Aorta (tissue), 5 donors: ENCODE results near the gene PARD3. TPM values are rescaled to one million over a fixed set of nuclear protein-coding genes. Genes with fewer than 3 reads are reported as not detected.
A peak's percentile ranks its signal among the peaks of the same experiment; 100 is the strongest.

ENCODE experiments used
- ATAC-seq: fragments of 200-7000 bp; cut with Tn5 transposase; one replicate; pipeline ENCODE4 v1.9.1; 2022; ENCODE audit warnings: moderate library complexity; ENCODE audit not compliant: low FRiP score
- DNase-seq, 2 donors: peaks; one replicate each; pipeline ENCODE4 v3.0.0-alpha.2; 2020
- H3K27ac ChIP-seq, 2 donors: one replicate each; pipeline ENCODE4 v1.5.1; 2013; ENCODE audit warnings: low read length in 2 of 2, mild to moderate bottlenecking in 2 of 2, moderate library complexity in 2 of 2, control low read depth in 1 of 2, inconsistent platforms in 1 of 2, low read depth in 1 of 2
- H3K27me3 ChIP-seq, 2 donors: one replicate each; pipeline ENCODE4 v1.6.1; 2013; ENCODE audit warnings: control low read depth in 1 of 2, low read length in 1 of 2, mild to moderate bottlenecking in 1 of 2, moderate library complexity in 1 of 2; ENCODE audit not compliant: insufficient read depth in 2 of 2, control insufficient read depth in 1 of 2
- H3K36me3 ChIP-seq, 2 donors: one replicate each; pipeline ENCODE4 v1.6.1; 2013; ENCODE audit warnings: control low read depth in 1 of 2, low read length in 1 of 2, mild to moderate bottlenecking in 1 of 2; ENCODE audit not compliant: insufficient read depth in 2 of 2, control insufficient read depth in 1 of 2
- H3K4me1 ChIP-seq, 2 donors: one replicate each; pipeline ENCODE4 v1.6.1; 2013; ENCODE audit warnings: low read length in 2 of 2, control low read depth in 1 of 2, mild to moderate bottlenecking in 1 of 2, moderate library complexity in 1 of 2; ENCODE audit not compliant: insufficient read depth in 2 of 2, control insufficient read depth in 1 of 2
- H3K4me3 ChIP-seq, 2 donors: one replicate each; pipeline ENCODE4 v1.5.1; 2013; ENCODE audit warnings: low read length in 2 of 2, control low read depth in 1 of 2, mild to moderate bottlenecking in 1 of 2
- H3K9me3 ChIP-seq: one replicate; pipeline ENCODE4 v1.6.1; 2013; ENCODE audit warnings: mild to moderate bottlenecking, low read length; ENCODE audit not compliant: control insufficient read depth
- WGBS, 2 donors: extraction: QIAGEN DNeasy Blood & Tissue Kit; methylation state at CpG; one replicate each; pipeline ENCODE4 v1.1.7; 2013; 5-methylcytosine and 5-hydroxymethylcytosine counted together
- intact Hi-C, 2 donors: fragments of 100-400 bp; cut with DNase I; formaldehyde crosslinking; loops; one replicate each; pipeline versions ENCODE4 v1.14.2 to v1.15.0; 2022
- polyA plus RNA-seq, 2 donors: library from polyadenylated mRNA; stranded (reverse); fragments of 200-250 nt; gene quantifications; one replicate each; pipeline ENCODE4 v1.2.3, GENCODE V29; 2013
- total RNA-seq, 2 donors: library from RNA; stranded (reverse); fragmentation: NEBNext Ultra II Directional; extraction: Animal tissue kit (Norgen Biotek cat#: 25700); gene quantifications; one replicate each; pipeline ENCODE4 v1.2.1, GENCODE V29; 2021
- donor health status: healthy with polysubstance abuse.
- donor health status: Bipolar disorder and iron deficiency.
- donor health status: DM: no; HTN: no; CAD: no.
- donor health status: DM: no; HTN: no; CAD: no.
- donor health status: DM: yes; HTN: yes; CAD: no.

The PARD3 gene
- total and polyA plus RNA-seq, 4 donors: 6.4 to 33.0 (median 28.7) TPM

DNA sequence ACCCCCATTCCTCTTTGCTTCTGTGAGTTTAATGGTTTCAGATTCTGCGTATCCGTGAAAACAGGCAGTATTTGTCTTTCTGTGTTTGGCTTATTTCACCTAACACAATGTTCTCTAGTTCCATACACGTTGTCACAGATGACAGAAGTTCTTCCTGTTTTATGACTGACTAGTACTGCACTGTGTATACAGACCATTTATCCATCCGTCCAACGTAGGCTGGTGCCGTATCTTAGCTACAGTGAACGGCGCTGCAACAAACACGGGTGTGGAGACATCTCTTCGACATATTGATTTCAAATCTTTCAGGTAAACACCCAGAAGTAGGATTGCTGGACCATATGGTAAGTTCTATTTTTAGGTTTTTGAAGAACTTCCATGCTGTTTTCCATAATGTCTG lies 181.7 kb downstream of the PARD3 start:
- DNase-seq: no peak
- Histone ChIP-seq H3K27ac (no peak overlapping the region), H3K36me3 (no peaks in the 10 kb centered on the region), H3K4me1 (no peaks in the 10 kb centered on the region), H3K27me3 (no peaks in the 10 kb centered on the region), H3K4me3 (no peak overlapping the region), H3K9me3 (no peaks in the 10 kb centered on the region)
- 94 to 95% methylated on average over 10 of the region's 10 CpGs for WGBS, 2 donors
- ATAC-seq: no peak
- intact Hi-C loops: loop anchor here (10.0 kb wide), 4 partner anchors 109 to 359 kb away; no protein-coding TSS in a partner anchor

DNA sequence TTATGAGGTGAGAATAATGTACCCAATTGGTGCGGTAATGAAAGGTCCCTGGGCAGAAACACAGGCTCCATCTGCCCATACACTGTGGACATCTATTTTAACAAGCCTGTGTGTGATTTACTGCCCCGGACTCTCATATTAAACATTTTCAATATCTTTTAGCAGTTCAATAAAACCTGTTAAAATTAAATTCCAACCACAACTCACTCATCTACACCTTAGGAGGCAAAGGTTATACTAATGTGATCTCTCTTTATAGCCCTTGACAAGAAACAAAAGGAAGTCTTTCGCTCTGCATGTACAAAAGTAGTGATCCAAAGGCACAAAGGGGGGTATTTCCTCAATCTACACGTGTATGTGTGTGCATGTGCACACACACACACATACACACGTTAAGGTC lies 186.0 kb downstream of the PARD3 start:
- Histone ChIP-seq H3K4me3 (no peak overlapping the region), H3K4me1 (no peaks in the 10 kb centered on the region), H3K27ac (no peak overlapping the region), H3K36me3 (no peaks in the 10 kb centered on the region), H3K27me3 (no peaks in the 10 kb centered on the region), H3K9me3 (no peaks in the 10 kb centered on the region)
- DNase-seq (no peak), ATAC-seq (no peak)
- 90 to 91% methylated on average over 5 of the region's 5 CpGs for WGBS, 2 donors
- intact Hi-C loops: no loop called here

DNA sequence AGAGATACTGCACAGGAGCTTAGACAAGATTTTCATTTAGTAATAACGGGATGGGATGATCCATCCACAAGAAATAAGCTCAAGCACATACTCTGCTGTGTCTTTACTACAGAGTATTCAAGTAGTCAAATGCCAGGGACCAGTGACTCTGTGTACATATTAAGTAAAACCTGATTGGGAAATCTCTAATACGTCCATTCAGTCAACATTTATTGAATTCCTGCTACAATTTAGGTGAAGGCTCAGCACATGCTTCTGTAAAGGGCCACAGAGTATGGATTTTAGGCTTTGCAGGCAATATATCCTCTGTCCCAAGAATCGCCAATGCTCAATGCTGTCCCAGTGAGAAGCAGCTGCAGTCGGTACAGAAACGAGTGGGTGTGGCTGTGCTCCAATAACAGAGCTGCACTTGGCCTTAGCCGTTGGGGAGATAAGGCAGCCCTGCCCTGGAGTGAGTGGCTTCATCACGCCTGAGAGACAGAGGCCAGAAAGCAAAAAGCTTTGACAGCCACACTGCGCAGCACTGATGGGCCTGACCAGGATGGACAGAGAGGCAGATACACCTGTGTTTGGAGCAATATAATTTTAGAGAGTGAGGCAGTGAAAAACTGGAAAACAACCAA lies 186.8 kb downstream of the PARD3 start:
- intact Hi-C loops: no loop called here
- no peaks in the 10 kb centered on the region for H3K4me1 ChIP-seq
- no peaks in the 10 kb centered on the region for H3K27me3 ChIP-seq
- H3K9me3 ChIP-seq: no peaks in the 10 kb centered on the region
- H3K36me3 ChIP-seq: no peaks in the 10 kb centered on the region
- peak in 1 of 2 donors; percentile 63 for DNase-seq
- 26 to 30% methylated on average over 8 of the region's 8 CpGs for WGBS, 2 donors
- no peak overlapping the region for H3K27ac ChIP-seq
- no peak overlapping the region for H3K4me3 ChIP-seq
- ATAC-seq: peak; percentile 63

DNA sequence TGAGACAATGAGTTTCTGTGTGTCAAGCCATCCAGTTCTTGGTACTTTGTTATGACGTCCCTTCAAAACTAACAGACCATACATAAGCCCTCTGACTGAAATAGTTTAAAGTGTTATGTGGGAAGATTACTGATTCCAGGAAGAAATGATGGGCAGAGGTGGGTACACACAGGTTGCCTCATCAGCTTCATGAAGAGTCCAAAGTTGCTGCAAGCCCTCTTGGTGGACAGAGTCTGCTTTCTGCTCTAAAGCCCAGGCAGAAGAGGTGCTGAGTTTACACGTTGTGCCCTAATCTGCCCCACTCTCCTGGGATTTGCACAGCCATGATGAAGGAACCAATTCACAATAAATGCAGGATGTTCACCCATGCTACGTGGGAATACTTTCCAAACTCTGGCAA lies 187.4 kb downstream of the PARD3 start:
- no peaks in the 10 kb centered on the region for H3K36me3 ChIP-seq
- H3K9me3 ChIP-seq: no peaks in the 10 kb centered on the region
- DNase-seq (no peak), ATAC-seq (no peak)
- 66 to 71% methylated on average over 3 of the region's 3 CpGs for WGBS, 2 donors
- H3K4me3 ChIP-seq: no peak overlapping the region
- no peaks in the 10 kb centered on the region for H3K4me1 ChIP-seq
- H3K27me3 ChIP-seq: no peaks in the 10 kb centered on the region
- intact Hi-C loops: no loop called here
- H3K27ac ChIP-seq: no peak overlapping the region

DNA sequence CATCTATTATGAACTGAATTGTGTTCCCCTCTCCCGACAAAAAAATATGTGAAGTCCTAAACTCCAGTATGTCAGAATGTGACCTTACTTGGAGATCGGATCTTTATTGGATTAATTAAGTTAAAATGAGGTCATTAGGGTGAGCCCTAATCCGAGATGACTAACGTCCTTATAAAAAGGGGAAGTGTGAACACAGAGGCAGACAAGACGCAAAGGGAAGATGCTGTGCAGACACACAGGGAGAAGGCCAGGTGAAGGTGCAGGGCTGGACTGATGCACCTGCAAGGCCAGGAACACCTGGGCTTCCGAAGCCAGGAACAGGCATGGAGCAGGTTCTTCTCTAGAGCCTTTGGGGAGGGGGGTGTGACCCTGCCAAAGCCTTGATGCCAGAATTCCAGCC lies 187.8 kb downstream of the PARD3 start:
- H3K9me3 ChIP-seq: no peaks in the 10 kb centered on the region
- DNase-seq (no peak), ATAC-seq (no peak)
- no peak overlapping the region for H3K27ac ChIP-seq
- no peaks in the 10 kb centered on the region for H3K36me3 ChIP-seq
- 95 to 97% methylated on average over 6 of the region's 6 CpGs for WGBS, 2 donors
- no peaks in the 10 kb centered on the region for H3K27me3 ChIP-seq
- intact Hi-C loops: no loop called here
- no peaks in the 10 kb centered on the region for H3K4me1 ChIP-seq
- no peak overlapping the region for H3K4me3 ChIP-seq

DNA sequence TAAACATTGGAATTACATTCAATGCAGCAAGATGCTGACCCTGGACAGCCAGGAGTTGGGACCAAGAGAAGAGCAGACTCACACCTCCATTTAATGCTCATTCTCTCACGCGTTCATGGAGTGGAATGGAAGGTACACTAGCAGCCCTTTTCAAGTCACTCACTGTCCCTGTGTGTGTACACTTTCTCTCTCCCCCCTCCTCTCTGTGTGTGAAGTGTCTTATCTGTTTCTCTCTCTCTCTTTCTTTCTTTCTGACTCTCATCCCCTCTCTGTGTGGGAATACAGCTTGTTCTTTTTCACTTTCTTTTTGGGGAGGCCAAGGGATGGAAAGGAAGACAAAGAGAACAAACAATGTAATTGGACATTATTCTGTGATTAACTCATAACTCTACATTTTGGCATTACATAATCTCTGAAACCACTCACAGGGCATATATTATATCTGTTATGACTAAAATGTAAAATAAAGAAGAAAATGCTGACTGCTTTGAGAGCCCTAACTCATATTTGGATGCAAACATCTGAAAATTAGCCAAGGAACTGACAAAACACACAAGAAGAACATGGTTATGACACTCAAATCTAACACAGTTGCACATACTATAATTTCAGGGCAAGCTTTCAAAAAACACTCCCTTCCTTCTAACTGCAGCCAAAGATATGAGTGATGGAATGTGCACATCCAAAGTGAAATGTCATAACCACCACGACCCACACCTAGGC lies 188.8 kb downstream of the PARD3 start:
- Histone ChIP-seq H3K27me3 (no peaks in the 10 kb centered on the region), H3K27ac (no peak overlapping the region), H3K4me3 (no peak overlapping the region), H3K4me1 (no peaks in the 10 kb centered on the region), H3K36me3 (no peaks in the 10 kb centered on the region), H3K9me3 (no peaks in the 10 kb centered on the region)
- ATAC-seq: no peak
- intact Hi-C loops: no loop called here
- 77 to 78% methylated on average over 3 of the region's 3 CpGs for WGBS, 2 donors
- DNase-seq: no peak

DNA sequence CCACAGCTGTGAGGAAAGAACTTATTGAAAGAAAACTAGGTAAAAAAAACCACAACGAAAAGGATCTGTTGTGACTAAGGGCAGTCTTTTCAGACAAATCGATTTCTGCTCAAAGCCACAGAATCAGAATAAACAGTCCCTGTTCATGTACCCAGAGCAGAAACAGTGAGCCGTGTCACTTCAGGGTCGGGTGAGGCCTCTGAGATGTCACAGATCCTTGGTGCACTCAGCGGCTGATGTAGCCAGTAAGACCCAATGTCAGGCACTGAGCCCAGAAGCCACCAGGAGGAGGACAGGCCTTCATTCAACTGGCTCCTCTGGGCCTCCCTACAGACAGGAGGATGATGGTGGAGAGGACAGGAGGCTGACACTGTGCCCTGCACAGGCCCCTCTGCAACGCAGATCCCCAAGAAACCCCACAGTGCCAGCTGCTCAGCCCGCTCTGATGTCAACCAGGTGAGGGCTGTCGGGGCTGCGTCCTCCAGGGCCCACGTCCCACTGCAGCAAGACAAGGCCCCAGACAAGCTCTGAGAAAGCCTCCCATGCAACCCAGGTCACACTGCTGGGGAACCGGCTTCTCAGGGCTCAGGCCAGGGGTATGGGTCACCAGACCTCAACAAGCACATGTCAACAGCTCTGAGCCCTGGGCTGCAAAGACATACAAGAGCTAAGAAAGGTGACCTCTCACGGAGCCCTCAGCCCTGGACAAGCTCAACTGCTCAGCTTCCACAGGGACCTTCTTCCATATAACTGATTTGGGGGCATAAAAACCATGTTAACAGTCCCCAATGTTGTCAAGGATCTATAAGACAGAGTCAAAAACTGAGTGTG lies 190.6 kb downstream of the PARD3 start:
- no peaks in the 10 kb centered on the region for H3K36me3 ChIP-seq
- DNase-seq (no peak), ATAC-seq (no peak)
- H3K4me1 ChIP-seq: no peaks in the 10 kb centered on the region
- H3K9me3 ChIP-seq: no peaks in the 10 kb centered on the region
- WGBS, 2 donors: 93 to 94% methylated on average over 12 of the region's 12 CpGs
- H3K27me3 ChIP-seq: no peaks in the 10 kb centered on the region
- intact Hi-C loops: no loop called here
- no peak overlapping the region for H3K27ac ChIP-seq
- H3K4me3 ChIP-seq: no peak overlapping the region

DNA sequence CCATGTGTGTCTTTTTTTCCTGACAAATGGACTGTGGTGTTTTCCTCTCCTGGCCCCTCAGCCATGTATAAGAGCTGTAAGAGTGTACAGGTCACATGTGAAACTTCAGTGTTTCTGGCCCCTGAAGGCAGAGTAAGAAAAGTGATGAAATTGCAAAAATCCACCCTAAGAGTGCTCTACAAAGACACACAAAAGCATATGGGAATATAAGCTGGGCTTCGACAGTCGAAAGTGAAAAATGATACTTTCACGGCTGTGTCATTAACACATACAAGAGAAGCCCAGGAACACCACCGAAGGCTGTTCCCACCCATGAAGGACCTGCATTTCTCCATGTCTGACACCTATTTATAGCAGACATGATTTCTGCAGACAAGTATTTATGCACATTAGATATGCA lies 192.2 kb downstream of the PARD3 start:
- no peak for ATAC-seq
- no peak for DNase-seq
- Histone ChIP-seq H3K27ac (no peak overlapping the region), H3K4me1 (no peaks in the 10 kb centered on the region), H3K27me3 (no peaks in the 10 kb centered on the region), H3K4me3 (no peak overlapping the region), H3K36me3 (no peaks in the 10 kb centered on the region), H3K9me3 (no peaks in the 10 kb centered on the region)
- intact Hi-C loops: no loop called here
- WGBS, 2 donors: 88 to 89% methylated on average over 4 of the region's 4 CpGs
